Suprapubic skin (tissue), 4 donors: ENCODE measurements around the gene EBF4.

ENCODE experiments used
- EP300 ChIP-seq: sonication (generic); formaldehyde crosslinking; IDR thresholded peaks from one replicate; pipeline ENCODE4 v1.6.1; 2017; ENCODE audit warnings: antibody characterized with exemption
- POLR2A ChIP-seq, 2 donors: fragments of 450-650 bp; IDR thresholded peaks; one replicate each; pipeline ENCODE4 v1.6.1; 2017; ENCODE audit warnings: antibody characterized with exemption in 2 of 2, mild to moderate bottlenecking in 2 of 2, moderate library complexity in 2 of 2
- POLR2AphosphoS5 ChIP-seq, 3 donors: sonication (generic); formaldehyde crosslinking; IDR thresholded peaks; one replicate each; pipeline ENCODE4 v1.6.1; 2017; ENCODE audit warnings: antibody characterized with exemption in 3 of 3
- TF ChIP-seq, protein P1 (sequence below), 2 donors: fragments of 200-600 bp in 1 of 2; fragments of 450-650 bp in 1 of 2; sonication (generic) in 1 of 2; IDR thresholded peaks; one replicate each; pipeline ENCODE4 v1.5.1; 2016 to 2019; ENCODE audit warnings: antibody characterized with exemption in 2 of 2, mild to moderate bottlenecking in 1 of 2, moderate library complexity in 1 of 2

DNA sequence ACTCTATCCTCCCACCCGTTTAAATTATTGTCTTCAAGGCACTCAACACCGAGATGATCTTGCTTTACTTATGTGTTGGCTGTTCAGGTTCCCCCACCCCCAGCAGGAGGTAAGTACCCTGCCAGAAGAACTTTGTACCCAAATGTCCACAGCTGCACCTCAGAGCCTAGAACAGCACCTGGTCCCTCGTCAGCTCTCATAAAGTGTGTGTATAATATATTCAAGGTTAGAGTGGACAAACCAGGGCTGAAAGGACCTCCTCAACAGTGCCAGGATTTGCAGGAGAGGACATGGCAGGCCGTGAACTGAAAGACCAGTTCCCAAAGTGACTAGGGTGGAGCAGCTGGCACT, 113.7 kb downstream of the EBF4 start:
- TF ChIP-seq, protein P1, sequence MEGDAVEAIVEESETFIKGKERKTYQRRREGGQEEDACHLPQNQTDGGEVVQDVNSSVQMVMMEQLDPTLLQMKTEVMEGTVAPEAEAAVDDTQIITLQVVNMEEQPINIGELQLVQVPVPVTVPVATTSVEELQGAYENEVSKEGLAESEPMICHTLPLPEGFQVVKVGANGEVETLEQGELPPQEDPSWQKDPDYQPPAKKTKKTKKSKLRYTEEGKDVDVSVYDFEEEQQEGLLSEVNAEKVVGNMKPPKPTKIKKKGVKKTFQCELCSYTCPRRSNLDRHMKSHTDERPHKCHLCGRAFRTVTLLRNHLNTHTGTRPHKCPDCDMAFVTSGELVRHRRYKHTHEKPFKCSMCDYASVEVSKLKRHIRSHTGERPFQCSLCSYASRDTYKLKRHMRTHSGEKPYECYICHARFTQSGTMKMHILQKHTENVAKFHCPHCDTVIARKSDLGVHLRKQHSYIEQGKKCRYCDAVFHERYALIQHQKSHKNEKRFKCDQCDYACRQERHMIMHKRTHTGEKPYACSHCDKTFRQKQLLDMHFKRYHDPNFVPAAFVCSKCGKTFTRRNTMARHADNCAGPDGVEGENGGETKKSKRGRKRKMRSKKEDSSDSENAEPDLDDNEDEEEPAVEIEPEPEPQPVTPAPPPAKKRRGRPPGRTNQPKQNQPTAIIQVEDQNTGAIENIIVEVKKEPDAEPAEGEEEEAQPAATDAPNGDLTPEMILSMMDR (IDR thresholded peaks at IDR 0.05), result no peak
- TF ChIP-seq EP300 (no peak), POLR2AphosphoS5 (IDR thresholded peaks at IDR 0.05) (no peak), POLR2A (IDR thresholded peaks at IDR 0.05) (no peak)
